ENCODE data around the gene SLC30A7. TPM values are rescaled to one million over a fixed set of nuclear protein-coding genes. Genes with fewer than 3 reads are reported as not detected.

The SLC30A7 gene
- total and polyA plus RNA-seq, 2 of the 13 experiments (the other 11 are each of a cell fraction or from before 2014, with no cell fraction given): 8.3 to 40.8 TPM

DNA sequence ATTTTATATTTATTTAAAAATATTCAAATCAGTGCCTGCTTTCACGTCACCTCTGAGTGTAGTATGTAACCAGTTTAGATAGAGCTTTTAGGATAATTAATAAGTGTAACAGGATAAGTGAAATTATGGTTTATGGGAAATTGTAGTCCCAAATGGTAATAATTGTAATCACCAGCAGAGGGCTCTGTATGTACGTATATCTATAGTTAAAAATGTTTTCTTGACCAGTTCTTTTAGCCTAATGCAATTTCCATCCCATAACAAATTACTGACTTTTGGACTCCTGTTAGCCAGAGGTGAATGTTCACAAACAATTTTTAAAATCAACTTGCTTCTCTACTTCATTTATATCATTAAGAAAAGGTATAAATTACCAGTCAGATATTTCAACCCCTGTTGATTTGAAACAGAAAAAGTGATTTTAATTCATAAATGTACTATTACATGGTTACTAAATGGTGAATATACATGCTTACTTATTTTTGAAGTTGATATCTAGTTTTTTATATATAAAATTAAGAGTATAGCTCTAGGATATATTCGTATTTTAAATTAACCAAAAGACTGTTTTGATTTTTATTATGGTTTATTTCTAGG, 25.3 kb downstream of the SLC30A7 start (continued):
- TF ChIP-seq, protein P1, sequence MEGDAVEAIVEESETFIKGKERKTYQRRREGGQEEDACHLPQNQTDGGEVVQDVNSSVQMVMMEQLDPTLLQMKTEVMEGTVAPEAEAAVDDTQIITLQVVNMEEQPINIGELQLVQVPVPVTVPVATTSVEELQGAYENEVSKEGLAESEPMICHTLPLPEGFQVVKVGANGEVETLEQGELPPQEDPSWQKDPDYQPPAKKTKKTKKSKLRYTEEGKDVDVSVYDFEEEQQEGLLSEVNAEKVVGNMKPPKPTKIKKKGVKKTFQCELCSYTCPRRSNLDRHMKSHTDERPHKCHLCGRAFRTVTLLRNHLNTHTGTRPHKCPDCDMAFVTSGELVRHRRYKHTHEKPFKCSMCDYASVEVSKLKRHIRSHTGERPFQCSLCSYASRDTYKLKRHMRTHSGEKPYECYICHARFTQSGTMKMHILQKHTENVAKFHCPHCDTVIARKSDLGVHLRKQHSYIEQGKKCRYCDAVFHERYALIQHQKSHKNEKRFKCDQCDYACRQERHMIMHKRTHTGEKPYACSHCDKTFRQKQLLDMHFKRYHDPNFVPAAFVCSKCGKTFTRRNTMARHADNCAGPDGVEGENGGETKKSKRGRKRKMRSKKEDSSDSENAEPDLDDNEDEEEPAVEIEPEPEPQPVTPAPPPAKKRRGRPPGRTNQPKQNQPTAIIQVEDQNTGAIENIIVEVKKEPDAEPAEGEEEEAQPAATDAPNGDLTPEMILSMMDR (CRISPR knock-in tag; IDR thresholded peaks at IDR 0.05): peak; percentile 58
- TF ChIP-seq RAD21 (CRISPR knock-in tag; IDR thresholded peaks at IDR 0.05) (peak; percentile 16; the same call in 1 of the 2 replicates), STAG1 (CRISPR knock-in tag; IDR thresholded peaks at IDR 0.05) (peak; percentile 73)

DNA sequence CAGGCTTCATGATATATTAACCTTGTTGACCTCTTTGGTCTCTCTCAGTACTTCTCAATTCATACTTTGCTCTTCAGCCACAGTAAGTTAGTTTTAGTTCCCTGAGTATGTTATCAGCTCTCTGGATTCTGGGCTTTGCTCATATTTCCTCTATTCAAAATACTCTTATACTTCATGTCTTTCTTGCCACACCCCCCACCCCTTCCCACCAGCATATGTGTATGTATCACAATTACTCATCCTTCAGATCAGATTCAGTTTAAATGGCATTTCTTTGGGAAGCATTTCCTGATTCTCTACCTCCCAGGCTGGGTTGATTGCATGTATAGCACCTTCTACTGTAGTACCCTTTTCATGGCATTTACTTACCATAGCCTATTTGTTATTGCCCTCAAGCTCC, 28.3 kb downstream of the SLC30A7 start:
- Histone ChIP-seq H3K4me2 (ENCODE audit: low read depth, low read length) (no peak overlapping the region), H3K27me3 (ENCODE audit: control insufficient read depth in 1 of 2, insufficient read depth in 2 of 2, low read length in 2 of 2) (no peaks in the 10 kb centered on the region), H3K9ac (ENCODE audit: insufficient read depth, low read depth, low read length) (no peak overlapping the region), H4K20me1 (ENCODE audit: insufficient read depth, low read length) (no peaks in the 10 kb centered on the region), H2AFZ (ENCODE audit: low read length) (no peak overlapping the region), H3K27ac (ENCODE audit: extremely low read length, insufficient read depth, low read length) (no peak overlapping the region), H3K79me2 (ENCODE audit: insufficient read depth, low read length) (no peaks in the 10 kb centered on the region), H3K9me3 (ENCODE audit: low read length) (no peaks in the 10 kb centered on the region), H3K36me3 (replicated peaks in 1 of 2; ENCODE audit: control insufficient read depth in 1 of 2, insufficient read depth in 2 of 2, low read length in 2 of 2) (peaks cover 1 to 36% of the 10 kb centered on the region in 2 experiments), H3K4me3 (replicated peaks in 1 of 3; ENCODE audit: insufficient read depth in 1 of 3, low read depth in 2 of 3, low read length in 3 of 3) (no peak overlapping the region), H3K4me1 (ENCODE audit: insufficient read depth, low read length) (no peaks in the 10 kb centered on the region)
- ChIA-PET CTCF (ENCODE audit: low intra/inter-chr PET ratio, low total read pairs) (no interaction called here), POLR2A (no interaction called here)
- no TSS peak for BruUV-seq (replicated peaks)
- FAIRE-seq: no peak
- no peak for DNase-seq (ENCODE audit: low spot score)
- ATAC-seq: no peak
- intact Hi-C loops (cut with micrococcal nuclease; ENCODE audit: unreplicated experiment): no loop called here
- in situ Hi-C loops (cut with HindIII; ENCODE audit: extremely low pct_ligation_motif_present, low pct_unique_long_range_greater_than_20kb): no loop called here
- no peak for TF ChIP-seq ZNF468 (CRISPR knock-in tag; IDR thresholded peaks at IDR 0.05)
- TF ChIP-seq ELF3 (CRISPR knock-in tag; IDR thresholded peaks at IDR 0.05): no peak
- TF ChIP-seq REXO4 (CRISPR knock-in tag; IDR thresholded peaks at IDR 0.05; ENCODE audit: borderline replicate concordance): no peak
- TF ChIP-seq ZBTB1 (CRISPR knock-in tag; IDR thresholded peaks at IDR 0.05; ENCODE audit: borderline replicate concordance): no peak
- TF ChIP-seq ATF7 (IDR thresholded peaks at IDR 0.05): no peak
- no peak for TF ChIP-seq ATF7 (CRISPR knock-in tag; IDR thresholded peaks at IDR 0.05)
- TF ChIP-seq, protein P2, sequence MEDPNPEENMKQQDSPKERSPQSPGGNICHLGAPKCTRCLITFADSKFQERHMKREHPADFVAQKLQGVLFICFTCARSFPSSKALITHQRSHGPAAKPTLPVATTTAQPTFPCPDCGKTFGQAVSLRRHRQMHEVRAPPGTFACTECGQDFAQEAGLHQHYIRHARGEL (CRISPR knock-in tag; IDR thresholded peaks at IDR 0.05): no peak
- TF ChIP-seq MIER2 (CRISPR knock-in tag; IDR thresholded peaks at IDR 0.05): no peak
- no peak for TF ChIP-seq ZNF562 (CRISPR knock-in tag; IDR thresholded peaks at IDR 0.05; ENCODE audit: borderline replicate concordance)
- TF ChIP-seq, protein P3, sequence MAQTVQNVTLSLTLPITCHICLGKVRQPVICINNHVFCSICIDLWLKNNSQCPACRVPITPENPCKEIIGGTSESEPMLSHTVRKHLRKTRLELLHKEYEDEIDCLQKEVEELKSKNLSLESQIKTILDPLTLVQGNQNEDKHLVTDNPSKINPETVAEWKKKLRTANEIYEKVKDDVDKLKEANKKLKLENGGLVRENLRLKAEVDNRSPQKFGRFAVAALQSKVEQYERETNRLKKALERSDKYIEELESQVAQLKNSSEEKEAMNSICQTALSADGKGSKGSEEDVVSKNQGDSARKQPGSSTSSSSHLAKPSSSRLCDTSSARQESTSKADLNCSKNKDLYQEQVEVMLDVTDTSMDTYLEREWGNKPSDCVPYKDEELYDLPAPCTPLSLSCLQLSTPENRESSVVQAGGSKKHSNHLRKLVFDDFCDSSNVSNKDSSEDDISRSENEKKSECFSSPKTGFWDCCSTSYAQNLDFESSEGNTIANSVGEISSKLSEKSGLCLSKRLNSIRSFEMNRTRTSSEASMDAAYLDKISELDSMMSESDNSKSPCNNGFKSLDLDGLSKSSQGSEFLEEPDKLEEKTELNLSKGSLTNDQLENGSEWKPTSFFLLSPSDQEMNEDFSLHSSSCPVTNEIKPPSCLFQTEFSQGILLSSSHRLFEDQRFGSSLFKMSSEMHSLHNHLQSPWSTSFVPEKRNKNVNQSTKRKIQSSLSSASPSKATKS (CRISPR knock-in tag; IDR thresholded peaks at IDR 0.05): no peak
- TF ChIP-seq, protein P4, sequence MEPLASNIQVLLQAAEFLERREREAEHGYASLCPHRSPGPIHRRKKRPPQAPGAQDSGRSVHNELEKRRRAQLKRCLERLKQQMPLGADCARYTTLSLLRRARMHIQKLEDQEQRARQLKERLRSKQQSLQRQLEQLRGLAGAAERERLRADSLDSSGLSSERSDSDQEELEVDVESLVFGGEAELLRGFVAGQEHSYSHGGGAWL (CRISPR knock-in tag; IDR thresholded peaks at IDR 0.05): no peak
- TF ChIP-seq ZNF24 (IDR thresholded peaks at IDR 0.05): no peak
- no peak for TF ChIP-seq SAFB2 (CRISPR knock-in tag; IDR thresholded peaks at IDR 0.05; ENCODE audit: borderline replicate concordance, low read depth)
- no peak for TF ChIP-seq TEAD2 (CRISPR knock-in tag; IDR thresholded peaks at IDR 0.05)
- no peak for TF ChIP-seq SMYD3 (CRISPR knock-in tag; IDR thresholded peaks at IDR 0.05)
- no peak for TF ChIP-seq BHLHE40 (IDR thresholded peaks at IDR 0.05; ENCODE audit: low read length)
- TF ChIP-seq KLF11 (CRISPR knock-in tag; IDR thresholded peaks at IDR 0.05): no peak
- no peak for TF ChIP-seq TBX3 (IDR thresholded peaks at IDR 0.05; ENCODE audit: borderline replicate concordance)
